HG03139 (cell line): ENCODE measurements around the gene DHRSX.
"Not testable (repeated sequence)": the region's sequence is repeated elsewhere in the genome, so short reads cannot be mapped to it uniquely, and the experiment has no call there.

Experiments used
- ATAC-seq: cut with Tn5 transposase; IDR thresholded peaks from one replicate; pipeline ENCODE4 v1.9.1; 2021; ENCODE audit not compliant: unreplicated experiment

The DHRSX gene

GRCh38 chrX:2500091-2500802 is 529 bp downstream of the DHRSX start:
- ATAC-seq, result peak; percentile 33

DNA sequence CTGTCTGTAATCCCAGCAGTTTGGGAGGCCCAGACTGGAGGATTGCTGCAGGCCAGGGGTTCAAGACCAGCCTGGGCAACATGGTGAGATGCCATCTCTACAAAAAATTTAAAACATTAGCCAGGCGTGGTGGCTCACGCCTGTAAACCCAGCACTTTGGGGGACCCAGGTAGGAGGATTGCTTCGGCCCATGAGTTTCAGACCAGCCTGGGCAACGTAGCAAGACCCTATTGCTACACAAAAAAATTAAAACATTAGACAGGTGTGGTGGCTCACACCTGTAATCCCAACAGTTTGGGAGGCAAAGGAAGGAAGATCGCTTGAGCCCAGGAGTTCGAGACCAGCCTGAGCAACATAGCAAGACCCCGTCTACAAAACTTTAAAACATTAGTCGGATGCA is 1.3 kb downstream of the DHRSX start:
- no peak for ATAC-seq

DNA sequence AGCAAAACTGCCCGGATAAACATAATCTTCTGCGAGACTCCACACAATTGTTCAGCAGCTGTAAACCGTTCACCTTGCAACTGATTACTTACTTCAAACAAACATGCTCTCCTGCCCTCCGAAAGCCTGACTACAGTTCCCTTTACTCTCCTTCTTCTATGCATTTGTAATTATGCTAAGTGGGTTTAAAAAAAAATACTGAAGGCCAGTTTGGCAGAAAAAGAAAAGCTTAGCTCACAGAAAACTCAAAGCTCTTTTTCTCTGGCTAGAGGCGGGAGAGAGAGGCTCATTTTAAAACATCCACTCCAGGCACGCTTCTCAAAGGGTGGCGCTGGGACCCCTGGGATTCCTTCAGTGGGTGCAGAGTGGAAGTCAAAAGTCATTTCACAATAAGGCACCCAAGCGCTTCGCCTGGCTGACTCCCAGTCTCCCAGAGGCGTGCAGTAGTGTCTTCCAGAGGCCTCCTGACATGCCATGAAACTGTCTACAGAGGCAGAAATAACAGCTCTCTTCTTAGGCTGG is 1.9 kb downstream of the DHRSX start:
- ATAC-seq, result no peak

- no peak for ATAC-seq
These were observed 2.6 kb downstream of the DHRSX start for GRCh38 chrX:2497961-2498780.

GRCh38 chrX:2495595-2495994 is 5.2 kb downstream of the DHRSX start:
- no peak for ATAC-seq

DNA sequence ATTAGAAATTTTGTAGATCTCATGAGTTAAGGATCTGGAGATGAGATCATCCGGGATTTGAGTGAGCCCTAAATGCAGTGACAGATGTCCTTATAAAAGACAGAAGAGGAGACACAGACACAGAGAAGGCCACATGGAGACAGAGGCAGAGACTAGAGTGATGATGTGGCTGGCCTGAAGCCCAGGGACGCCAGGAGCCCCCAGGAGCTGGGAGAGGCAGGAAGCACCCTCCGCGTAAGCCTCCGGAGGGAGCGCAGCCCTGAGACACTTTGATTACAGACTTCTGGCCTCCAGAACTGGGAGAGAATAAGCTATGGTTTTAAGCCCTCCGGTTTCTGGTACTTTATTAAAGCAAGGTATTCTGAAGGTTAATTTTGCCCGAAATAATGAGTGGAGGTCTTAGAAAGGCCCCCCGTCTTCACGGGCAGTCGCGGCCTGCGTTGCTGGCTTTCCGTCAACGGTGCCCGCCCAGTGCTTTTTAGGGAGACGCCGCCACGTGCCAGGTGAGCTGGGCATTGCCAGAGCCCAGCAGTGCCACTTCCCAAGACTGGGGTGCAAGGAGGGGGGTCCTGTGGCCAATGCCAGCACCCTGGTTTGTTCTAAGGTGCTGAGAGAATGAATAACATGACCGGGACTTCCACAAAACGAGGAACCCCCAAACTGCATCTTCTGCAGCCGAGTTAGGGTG is 8.1 kb downstream of the DHRSX start:
- no peak for ATAC-seq

DNA sequence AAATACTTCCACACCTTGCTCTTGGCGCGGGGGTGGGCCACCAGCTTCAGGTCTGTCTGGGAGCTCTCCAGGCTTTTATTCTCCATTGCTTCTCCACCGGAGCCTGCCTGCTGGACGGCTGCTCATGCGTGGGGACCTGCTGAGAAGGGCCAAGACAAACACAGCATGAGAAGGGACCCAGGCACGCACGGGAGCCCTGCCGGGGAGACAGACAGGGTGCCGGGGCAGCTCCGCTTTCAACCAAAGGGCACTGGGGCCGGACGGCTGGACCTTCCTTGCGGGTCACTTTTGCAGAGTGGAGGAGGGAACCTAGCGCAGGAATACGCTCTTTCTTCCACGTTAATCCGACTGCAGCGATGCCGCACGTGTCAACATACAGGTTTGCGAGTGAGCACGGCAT is 10.1 kb downstream of the DHRSX start:
- ATAC-seq, result no peak

DNA sequence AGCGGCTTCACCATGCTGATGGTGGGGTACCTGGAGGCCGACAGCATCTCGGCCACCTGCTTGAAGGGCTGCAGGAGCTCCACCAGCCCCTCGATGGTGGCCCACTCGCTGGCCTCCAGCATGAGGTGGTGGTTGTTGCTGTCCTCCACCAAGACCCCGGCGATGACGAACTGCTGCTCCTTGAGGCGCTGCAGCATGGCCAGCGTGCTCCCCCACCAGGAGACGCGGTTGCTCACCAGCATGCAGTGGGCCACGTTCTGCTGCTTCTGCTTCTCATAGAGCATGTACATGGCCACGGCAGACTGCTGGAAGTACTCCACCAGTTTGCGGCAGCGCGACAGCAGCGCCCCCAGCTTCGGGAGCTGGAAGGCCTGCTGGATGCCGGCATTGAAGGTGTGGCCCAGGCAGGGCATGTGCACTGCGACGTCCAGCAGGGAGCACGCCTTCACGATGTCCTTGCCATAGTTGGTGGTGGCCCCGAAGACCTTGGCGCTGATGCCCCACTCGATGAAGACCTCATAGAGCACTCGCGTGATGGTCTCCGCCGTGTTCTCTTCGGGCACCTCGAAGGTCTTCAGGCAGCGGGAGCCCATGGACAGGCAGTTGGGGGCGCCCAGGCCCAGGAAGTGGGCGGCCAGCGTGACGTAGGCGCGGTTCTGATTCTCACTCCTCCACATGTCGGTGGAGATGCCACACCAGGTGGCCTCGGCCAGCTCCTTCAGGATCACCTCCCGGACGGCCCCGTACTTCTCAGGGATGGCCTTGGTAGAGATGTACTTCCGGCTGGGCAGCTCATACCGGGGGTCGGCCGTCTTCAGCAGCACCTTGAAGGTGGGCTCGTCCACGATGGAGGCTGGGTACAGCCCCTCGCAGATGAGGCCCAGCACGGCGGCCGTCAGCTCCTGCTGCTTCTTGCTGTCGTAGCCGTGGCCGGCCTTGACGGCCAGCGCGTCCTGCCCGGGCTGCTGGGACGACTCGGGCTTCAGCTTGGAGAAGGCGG is 11.0 kb downstream of the DHRSX start:
- ATAC-seq, result no peak

DNA sequence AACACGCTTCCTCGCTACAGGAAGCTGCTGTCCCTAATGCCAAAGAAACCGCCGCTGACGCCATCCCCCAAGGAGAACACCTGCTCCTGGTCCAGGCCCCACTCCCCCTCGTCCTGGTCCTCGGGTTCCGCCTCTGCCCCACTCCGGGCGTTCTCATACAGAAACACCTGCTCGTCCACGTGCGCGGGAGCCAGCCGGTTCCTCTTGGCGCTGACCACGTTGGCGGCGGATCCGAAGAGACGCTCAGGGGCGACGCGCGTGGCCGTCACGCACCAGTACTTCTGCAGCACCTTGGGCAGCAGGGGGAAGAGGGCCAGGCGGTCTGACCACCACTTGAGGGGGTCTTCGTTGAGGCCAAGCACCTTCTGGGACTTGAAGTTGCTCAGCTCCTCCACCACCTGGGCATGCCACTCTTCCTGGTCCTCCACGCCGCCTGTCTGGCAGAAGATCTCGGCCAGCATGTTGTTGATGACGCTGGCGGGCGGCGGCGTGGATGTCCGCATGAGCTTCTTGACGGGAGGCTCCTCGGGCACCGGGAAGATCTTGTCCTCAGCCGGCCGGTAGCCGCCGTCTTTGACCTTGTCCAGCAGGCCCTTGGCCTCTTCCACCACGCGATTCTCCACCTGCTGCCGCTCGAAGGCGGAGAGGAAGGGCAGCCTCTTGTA is 12.0 kb downstream of the DHRSX start:
- no peak for ATAC-seq

- no peak for ATAC-seq
These were observed 13.4 kb downstream of the DHRSX start for GRCh38 chrX:2487366-2487765.

DNA sequence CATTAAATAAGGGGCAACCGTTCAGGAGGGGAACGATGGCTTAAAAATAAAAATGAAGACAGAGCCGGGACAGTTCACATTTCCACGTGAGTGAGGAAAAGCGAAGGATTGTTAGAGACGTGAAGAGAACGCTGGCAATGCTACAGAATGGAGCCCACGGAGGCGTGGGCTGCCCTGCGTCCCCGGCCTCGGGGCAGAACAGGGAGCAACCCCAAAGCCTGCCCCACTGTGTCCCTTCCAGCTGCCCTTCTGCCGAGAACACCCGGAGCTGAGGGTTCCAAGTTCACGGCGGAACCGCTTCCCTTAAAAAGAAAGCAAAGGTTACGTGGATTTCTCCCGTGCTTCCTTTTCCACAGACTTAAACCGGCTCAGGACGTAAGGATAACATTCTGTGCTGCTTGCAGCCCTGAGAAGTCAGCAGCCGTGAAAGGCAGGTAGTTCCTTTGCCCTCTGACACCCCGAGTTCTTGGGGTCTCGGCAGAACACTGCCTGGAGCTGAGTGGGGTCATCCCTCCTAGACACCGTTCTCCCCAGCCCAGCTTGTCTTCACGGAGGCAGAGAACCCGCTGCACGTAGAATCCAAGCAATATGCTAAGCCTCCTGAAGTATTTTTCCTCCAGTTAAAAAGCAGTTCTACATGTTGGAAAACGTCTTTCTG is 14.2 kb downstream of the DHRSX start:
- no peak for ATAC-seq

- no peak for ATAC-seq
These were observed 14.9 kb downstream of the DHRSX start for GRCh38 chrX:2485789-2486345.

DNA sequence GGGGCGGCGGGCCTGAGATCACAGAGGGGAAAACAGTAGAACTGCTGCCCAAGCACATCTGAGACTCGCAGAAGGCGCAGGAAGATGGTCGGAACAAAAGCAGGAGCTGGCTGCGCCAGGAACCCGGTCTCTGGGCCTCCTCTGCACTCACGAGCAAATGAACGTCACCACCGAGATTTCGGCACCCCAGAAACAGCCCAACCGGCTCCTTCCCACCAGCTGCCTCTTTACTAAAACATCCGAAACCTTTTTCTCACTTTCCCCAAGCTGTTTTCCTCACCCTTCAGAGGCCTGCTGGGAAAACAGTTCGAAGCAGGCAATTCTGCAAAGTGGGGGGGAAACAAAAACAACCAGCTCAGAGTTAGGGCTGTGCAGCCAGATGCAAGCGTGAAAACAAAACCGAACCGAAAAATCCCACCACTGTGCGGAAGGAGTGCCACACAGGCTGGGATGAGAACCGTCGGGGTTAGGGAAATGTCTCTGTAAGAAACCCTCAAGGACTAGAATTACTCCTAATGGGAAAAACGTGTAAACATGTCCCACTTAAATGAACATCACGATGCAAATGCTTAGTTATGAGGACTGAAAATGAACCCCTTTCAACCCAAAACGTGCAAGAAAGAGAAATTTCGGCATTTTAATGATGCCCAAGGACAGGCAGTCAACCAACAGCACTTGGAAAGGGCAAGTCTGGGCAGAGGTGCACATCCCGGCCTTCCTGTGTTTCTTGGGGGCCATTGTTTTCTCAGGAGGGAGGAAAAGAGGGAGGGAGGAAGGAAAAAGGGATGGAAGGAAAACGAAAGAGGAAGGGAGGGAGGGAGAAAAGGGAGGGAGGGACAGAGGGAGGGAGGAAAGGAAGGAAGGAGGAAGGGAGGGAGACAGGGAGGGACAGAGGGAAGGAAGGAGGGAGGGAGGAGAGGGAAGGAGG is 15.8 kb downstream of the DHRSX start:
- ATAC-seq, result no peak

DNA sequence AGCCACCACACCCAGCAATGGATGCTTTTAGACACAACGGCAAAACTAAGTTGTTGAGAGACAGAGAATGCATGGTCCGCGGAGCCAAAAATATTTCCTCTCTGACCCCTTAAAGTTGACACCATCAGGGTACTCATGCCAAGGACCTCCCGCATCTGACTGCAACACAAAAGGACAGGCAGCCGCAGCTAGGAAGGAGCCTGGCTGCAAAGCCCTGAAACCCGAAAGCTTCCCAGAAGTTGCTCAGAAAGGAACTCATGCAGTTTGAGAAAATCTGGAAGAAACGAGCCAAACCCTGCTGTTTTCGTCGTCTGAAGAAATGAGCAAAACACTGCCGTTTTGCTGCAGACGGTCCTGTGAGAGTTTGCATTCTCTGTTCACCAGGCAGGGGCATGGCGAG is 16.5 kb downstream of the DHRSX start:
- no peak for ATAC-seq

- ATAC-seq, result no peak
These were observed 17.2 kb downstream of the DHRSX start for GRCh38 chrX:2483398-2484060.

DNA sequence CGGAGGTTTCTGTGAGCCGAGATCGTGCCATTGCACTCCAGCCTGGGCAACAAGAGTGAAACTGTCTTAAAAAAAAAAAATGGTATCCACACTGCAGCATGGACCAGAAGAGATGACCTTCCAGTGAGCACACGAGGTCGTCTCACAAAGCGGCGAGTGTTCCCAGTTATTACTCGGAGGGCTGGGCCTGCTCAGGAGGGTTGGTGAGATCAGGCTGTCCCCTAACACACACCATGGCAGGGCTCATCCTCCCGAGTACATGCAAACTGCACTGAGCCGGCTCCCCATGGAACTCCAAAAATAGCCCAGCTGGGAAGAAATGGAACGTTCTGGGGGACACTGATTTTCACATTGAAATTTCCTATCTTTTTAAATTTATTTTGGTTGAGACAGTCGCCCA is 19.2 kb downstream of the DHRSX start:
- ATAC-seq, result not testable (repeated sequence)

DNA sequence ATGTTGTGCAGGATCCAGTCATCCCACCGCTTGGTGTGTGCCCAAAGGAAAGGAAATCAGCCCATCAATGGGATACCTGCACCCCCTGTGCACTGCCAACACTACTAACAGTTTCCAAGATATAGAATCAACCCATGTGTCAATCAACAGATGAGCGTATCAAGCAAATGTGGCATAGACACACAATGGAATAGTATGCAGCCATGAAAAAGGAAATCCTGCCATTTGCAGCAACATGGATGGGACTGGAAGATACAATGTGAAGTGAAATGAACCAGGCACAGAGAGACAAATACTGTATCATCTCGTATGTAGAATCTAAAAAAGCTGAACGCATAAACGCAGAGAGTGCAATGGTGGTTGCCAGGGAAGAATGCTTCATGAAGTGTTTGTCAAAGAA is 20.8 kb downstream of the DHRSX start:
- ATAC-seq, result not testable (repeated sequence)

- ATAC-seq, result no peak
These were observed 21.4 kb downstream of the DHRSX start for GRCh38 chrX:2479420-2479780.
